Endothelial cell of umbilical vein (primary cell): Measurements from ENCODE around the gene TMIGD2.

ENCODE experiments used
- CTCF ChIP-seq, 2 donors: IDR thresholded peaks; 1 replicate in 1 of 2; 2 replicates in 1 of 2; pipeline ENCODE4 v1.5.1; 2011; ENCODE audit warnings: low read length in 2 of 2, mild to moderate bottlenecking in 2 of 2, moderate library complexity in 2 of 2, control low read depth in 1 of 2, inconsistent platforms in 1 of 2, low read depth in 1 of 2; ENCODE audit not compliant: insufficient read depth in 1 of 2; ENCODE audit errors: extremely low read depth in 1 of 2
- EZH2 ChIP-seq: IDR thresholded peaks from 2 replicates; pipeline ENCODE4 v1.6.1; 2012; ENCODE audit warnings: borderline replicate concordance, low read depth, mild to moderate bottlenecking, moderate library complexity, low read length, inconsistent platforms; ENCODE audit not compliant: severe bottlenecking
- MYC ChIP-seq: IDR thresholded peaks from one replicate; pipeline ENCODE4 v1.6.1; 2011; ENCODE audit warnings: mild to moderate bottlenecking, low read depth, low read length
- POLR2A ChIP-seq: IDR thresholded peaks from 2 replicates; pipeline ENCODE4 v1.6.1; 2012; ENCODE audit warnings: low read depth, mild to moderate bottlenecking, control low read depth, low read length
- POLR2AphosphoS5 ChIP-seq: IDR thresholded peaks from 2 replicates; pipeline ENCODE4 v1.6.1; 2012; ENCODE audit warnings: low read depth, mild to moderate bottlenecking, control low read depth, low read length, moderate library complexity; ENCODE audit not compliant: insufficient read depth

- TF ChIP-seq CTCF (IDR thresholded peaks at IDR 0.05; ENCODE audit: extremely low read depth in 1 of 2, insufficient read depth in 1 of 2, low read depth in 1 of 2, low read length in 2 of 2) (no peak), POLR2AphosphoS5 (no peak), POLR2A (no peak), MYC (no peak), EZH2 (no peak)
Observed at GRCh38 chr19:4301590-4302242, 473 bp downstream of the TMIGD2 start.
